Adrenal gland (tissue), 12 donors: ENCODE measurements around the gene SOX12. TPM values are rescaled to one million over a fixed set of nuclear protein-coding genes. Genes with fewer than 3 reads are reported as not detected.

Experiments
- DNase-seq, 7 donors: peaks; one replicate each; pipeline ENCODE4 v3.0.0-alpha.2; 2019 to 2020
- H3K27ac ChIP-seq, 5 donors: fragments of 200-600 bp; sonication (generic) in 4 of 5; 1 replicate in 3 of 5; 2 replicates in 2 of 5; pipeline versions ENCODE4 v1.5.1 to v1.8.0; 2016 to 2020; ENCODE audit warnings: mild to moderate bottlenecking in 1 of 5
- H3K27me3 ChIP-seq: fragments of 200-600 bp; 2 replicates; pipeline ENCODE4 v1.8.0; 2021
- H3K36me3 ChIP-seq, 2 donors: fragments of 200-600 bp; replicated peaks in 1 of 2; 1 replicate in 1 of 2; 2 replicates in 1 of 2; pipeline versions ENCODE4 v1.5.1 to v1.8.0; 2018 to 2022
- H3K4me1 ChIP-seq, 2 donors: fragments of 200-600 bp; replicated peaks in 1 of 2; 1 replicate in 1 of 2; 2 replicates in 1 of 2; pipeline versions ENCODE4 v1.5.1 to v1.8.0; 2018 to 2021
- H3K4me3 ChIP-seq, 4 donors: fragments of 200-600 bp; sonication (generic) in 3 of 4; one replicate each; pipeline ENCODE4 v1.5.1; 2016 to 2018
- H3K9me3 ChIP-seq, 3 donors: fragments of 200-600 bp; sonication (generic) in 1 of 3; replicated peaks in 1 of 3; 1 replicate in 2 of 3; 2 replicates in 1 of 3; pipeline versions ENCODE4 v1.5.1 to v1.8.0; 2016 to 2021
- POLR2A ChIP-seq, 2 donors: fragments of 450-650 bp; IDR thresholded peaks; one replicate each; pipeline ENCODE4 v1.6.1; 2017; ENCODE audit warnings: antibody characterized with exemption in 2 of 2, mild to moderate bottlenecking in 2 of 2, moderate library complexity in 1 of 2
- WGBS, 4 donors: extraction: QIAGEN DNeasy Blood & Tissue Kit in 2 of 4; methylation state at CpG; one replicate each; pipeline versions ENCODE4 v1.1.5 to v1.1.7; 2013 to 2017; 5-methylcytosine and 5-hydroxymethylcytosine counted together
- intact Hi-C, 2 donors: fragments of 100-400 bp; cut with DNase I; formaldehyde crosslinking; loops; one replicate each; pipeline versions ENCODE4 v1.14.1 to v1.15.0; 2022 to 2023
- polyA plus RNA-seq, 3 donors: library from polyadenylated mRNA; stranded (reverse); fragments of 200-250 nt in 2 of 3; fragments of 350-450 nt in 1 of 3; fragmentation: Illumina TruSeq in 1 of 3; extraction: RNeasy Lipid Tissue Mini Kit (QIAGEN cat#74804) in 1 of 3; gene quantifications; one replicate each; pipeline ENCODE4 v1.2.3, GENCODE V29; 2013 to 2014
- total RNA-seq, 9 donors: library from RNA; depleted of rRNA in 4 of 9; stranded (reverse); fragments of >200 nt in 4 of 9; fragments of 120-200 nt in 1 of 9; fragmentation: NEBNext Ultra II Directional in 1 of 9; extraction: Animal tissue kit (Norgen Biotek cat#: 25700) in 1 of 9; gene quantifications; one replicate each; pipeline versions ENCODE4 v1.1.0 to v1.2.4, GENCODE V29; 2013 to 2023
- TF ChIP-seq, protein P1 (sequence below), 6 experiments: fragments of 450-650 bp in 4 of 6; fragments of 200-600 bp in 2 of 6; sonication (generic) in 1 of 6; IDR thresholded peaks; 1 replicate in 5 of 6; 2 replicates in 1 of 6; pipeline versions ENCODE4 v1.5.1 to v1.8.0; 2016 to 2021; ENCODE audit warnings: antibody characterized with exemption in 6 of 6, mild to moderate bottlenecking in 2 of 6, moderate library complexity in 1 of 6
- donor health status: healthy with polysubstance abuse.
- donor health status: Bipolar disorder and iron deficiency.
- donor health status: DM: yes; HTN: yes; CAD: no.
- donor health status: DM: no; HTN: no; CAD: no.
- donor health status: DM: no; HTN: no; CAD: no.
- donor health status: DM: yes; HTN: yes; CAD: no.

SOX12 gene
- total and polyA plus RNA-seq, 12 donors: 2.0 to 38.8 (median 11.2) TPM

DNA sequence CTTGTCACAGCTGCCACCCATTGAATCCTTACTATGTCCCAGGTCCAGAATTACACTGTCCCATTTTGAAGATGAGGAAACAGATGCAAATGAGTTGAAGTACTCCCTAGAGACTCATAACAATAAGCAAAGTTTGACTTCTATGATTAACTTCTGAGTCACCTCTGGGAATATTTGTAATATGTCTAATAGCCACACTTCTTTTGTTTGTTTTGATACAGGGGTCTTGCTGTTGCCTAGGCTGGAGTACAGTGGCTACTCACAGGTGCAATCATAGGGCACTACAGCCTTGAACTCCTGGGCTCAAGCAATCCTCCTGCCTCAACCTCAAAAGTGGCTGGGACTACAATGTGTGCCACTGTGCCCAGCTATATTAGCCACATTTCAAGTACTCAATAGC lies 11.4 kb upstream of the SOX12 start:
- peaks cover 8 to 15% of the 10 kb centered on the region in 2 donors for H3K4me1 ChIP-seq

GRCh38 chr20:316316-317068 lies 8.9 kb upstream of the SOX12 start:
- H3K4me1 ChIP-seq: no peaks in the 10 kb centered on the region
- 88 to 95% (median 91%) methylated on average over 2 of the region's 2 CpGs for WGBS, 4 donors
- intact Hi-C loops: no loop called here
- no peaks in the 10 kb centered on the region for H3K9me3 ChIP-seq
- no peak overlapping the region for H3K27ac ChIP-seq
- DNase-seq: no peak
- H3K36me3 ChIP-seq: no peaks in the 10 kb centered on the region
- H3K4me3 ChIP-seq: no peak overlapping the region
- no peak for TF ChIP-seq POLR2A (IDR thresholded peaks at IDR 0.05)
- TF ChIP-seq, protein P1, sequence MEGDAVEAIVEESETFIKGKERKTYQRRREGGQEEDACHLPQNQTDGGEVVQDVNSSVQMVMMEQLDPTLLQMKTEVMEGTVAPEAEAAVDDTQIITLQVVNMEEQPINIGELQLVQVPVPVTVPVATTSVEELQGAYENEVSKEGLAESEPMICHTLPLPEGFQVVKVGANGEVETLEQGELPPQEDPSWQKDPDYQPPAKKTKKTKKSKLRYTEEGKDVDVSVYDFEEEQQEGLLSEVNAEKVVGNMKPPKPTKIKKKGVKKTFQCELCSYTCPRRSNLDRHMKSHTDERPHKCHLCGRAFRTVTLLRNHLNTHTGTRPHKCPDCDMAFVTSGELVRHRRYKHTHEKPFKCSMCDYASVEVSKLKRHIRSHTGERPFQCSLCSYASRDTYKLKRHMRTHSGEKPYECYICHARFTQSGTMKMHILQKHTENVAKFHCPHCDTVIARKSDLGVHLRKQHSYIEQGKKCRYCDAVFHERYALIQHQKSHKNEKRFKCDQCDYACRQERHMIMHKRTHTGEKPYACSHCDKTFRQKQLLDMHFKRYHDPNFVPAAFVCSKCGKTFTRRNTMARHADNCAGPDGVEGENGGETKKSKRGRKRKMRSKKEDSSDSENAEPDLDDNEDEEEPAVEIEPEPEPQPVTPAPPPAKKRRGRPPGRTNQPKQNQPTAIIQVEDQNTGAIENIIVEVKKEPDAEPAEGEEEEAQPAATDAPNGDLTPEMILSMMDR (IDR thresholded peaks at IDR 0.05): no peak
- no peaks in the 10 kb centered on the region for H3K27me3 ChIP-seq

More for the DNA sequence above, 11.4 kb upstream of the SOX12 start:
- H3K36me3 ChIP-seq: no peaks in the 10 kb centered on the region
- H3K27ac ChIP-seq: no peak overlapping the region
- no peak for DNase-seq
- no peak for TF ChIP-seq POLR2A (IDR thresholded peaks at IDR 0.05)
- TF ChIP-seq, protein P1 (IDR thresholded peaks at IDR 0.05): no peak
- no peaks in the 10 kb centered on the region for H3K9me3 ChIP-seq
- intact Hi-C loops: no loop called here
- H3K4me3 ChIP-seq: no peak overlapping the region
- no peaks in the 10 kb centered on the region for H3K27me3 ChIP-seq

DNA sequence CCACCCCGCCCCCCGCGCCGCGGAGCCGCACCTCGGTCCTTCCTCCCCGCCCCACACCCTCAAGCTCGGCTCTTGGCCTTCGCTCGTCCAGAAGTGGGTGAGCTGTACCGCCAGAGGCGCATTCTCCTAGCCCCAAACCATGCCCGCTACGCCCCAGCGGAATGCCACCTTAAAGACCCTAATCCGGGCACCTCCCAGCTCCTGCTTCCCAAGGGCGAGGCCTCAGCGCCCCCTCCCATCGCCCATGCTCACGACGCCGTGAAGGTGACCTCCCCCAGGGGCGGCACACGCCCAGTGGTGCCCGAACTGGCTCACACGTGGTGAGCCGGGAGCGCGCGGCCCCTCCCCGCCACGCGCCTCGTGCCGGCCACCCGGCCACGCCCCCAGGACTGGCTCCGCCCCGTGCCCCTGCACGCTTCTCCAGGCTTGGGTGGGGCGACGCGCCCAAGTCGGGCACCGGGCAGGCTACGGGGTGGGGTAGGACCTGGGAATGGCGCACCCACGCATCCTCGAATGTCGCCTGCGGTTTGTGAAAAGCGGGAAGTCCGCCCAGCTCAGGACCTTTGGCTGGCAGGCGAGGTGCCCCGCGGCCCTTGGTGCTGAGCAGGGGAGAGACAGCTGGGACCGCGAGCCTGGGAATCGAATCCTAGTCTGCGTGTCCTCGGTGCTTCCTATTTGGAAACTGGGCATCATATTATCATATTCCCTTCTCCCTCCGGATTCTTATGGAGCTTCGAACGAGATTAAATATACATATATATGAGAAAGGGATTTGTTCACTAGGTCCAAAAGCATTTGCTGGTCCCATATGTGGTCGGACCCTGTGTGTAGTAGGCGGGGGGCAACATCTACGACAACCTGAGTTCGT lies 941 bp upstream of the SOX12 start:
- peak; percentile 88 to 94 (median 92) for DNase-seq
- Histone ChIP-seq H3K36me3 (no peaks in the 10 kb centered on the region), H3K27ac (peak overlapping the region; percentile 84 to 99 (median 94)), H3K4me1 (peaks cover 19% of the 10 kb centered on the region in 2 donors), H3K9me3 (no peaks in the 10 kb centered on the region), H3K4me3 (peak overlapping the region in 3 of 4 donors; percentile 51 to 83 (median 68)), H3K27me3 (no peaks in the 10 kb centered on the region)
- WGBS, 4 donors: 0 to 1% (median 1%) methylated on average over 14 to 69 of the region's 69 CpGs
- TF ChIP-seq, protein P1 (IDR thresholded peaks at IDR 0.05): peak; percentile 21 to 55 (median 44)
- TF ChIP-seq POLR2A (IDR thresholded peaks at IDR 0.05): peak in 1 of 2 donors; percentile 70
- intact Hi-C loops: no loop called here
